Ramos (cell line): ENCODE results near the gene IQCE.

Experiments used
- in situ Hi-C: fragments of 300-500 bp; cut with MboI; formaldehyde crosslinking; loops from one replicate; pipeline ENCODE4 v1.14.3; 2022; ENCODE audit warnings: low sequenced_read_pairs; ENCODE audit not compliant: unreplicated experiment

Gene IQCE

DNA sequence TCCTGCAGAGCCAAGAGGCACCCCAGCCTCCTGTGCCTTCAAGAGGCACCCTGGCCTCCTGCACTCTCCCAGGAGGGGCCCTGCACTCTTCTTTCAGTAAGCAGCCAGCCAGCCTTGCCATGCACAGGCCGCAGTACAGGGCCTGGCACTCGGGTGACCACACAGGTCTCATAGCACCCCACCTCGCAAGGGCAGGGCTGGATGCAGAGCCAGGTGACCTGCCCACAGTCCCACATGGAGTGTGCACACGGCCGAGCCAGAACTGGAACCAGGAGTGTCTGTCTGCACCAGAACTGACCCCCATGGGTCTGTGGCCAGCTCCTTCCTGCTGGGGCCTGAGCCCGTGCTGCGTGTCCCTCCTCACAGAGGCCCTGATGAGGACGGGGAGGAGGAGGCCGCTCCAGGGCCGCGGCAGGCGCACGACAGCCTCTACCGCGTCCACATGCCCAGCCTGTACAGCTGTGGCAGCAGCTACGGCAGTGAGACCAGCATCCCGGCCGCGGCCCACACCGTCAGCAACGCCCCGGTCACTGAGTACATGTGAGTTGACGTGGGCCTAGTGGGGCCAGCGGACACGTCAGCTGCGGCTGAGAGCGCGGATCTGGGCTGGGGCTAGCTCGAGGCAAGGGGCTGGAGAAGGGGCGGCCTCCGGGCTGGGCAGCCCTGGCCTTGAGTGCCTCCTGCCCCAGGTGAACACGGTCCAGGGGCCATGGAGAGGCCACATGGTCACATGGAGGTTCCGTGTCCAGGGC lies 99.3 kb downstream of the IQCE start:
- in situ Hi-C loops: no loop called here

DNA sequence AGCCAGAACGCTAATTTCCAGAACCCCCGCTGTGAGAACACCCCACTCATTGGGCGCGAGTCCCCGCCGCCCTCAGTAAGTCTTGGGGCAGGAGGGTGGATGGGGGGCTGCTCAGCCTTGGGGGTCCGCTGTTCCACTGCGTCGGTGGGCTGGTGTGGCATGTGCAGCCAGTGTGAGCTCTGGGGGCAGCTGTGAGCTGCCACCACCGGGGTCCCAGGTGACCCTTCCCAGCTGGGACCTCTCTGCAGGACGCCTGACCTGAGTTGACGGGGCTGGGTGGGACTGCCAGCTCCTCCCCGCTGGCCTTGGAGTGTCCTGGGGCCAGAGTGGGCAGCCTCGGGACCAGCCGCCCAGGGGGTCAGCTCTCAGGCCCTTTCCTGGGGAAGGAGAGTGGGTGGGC lies 100.2 kb downstream of the IQCE start:
- in situ Hi-C loops: no loop called here

DNA sequence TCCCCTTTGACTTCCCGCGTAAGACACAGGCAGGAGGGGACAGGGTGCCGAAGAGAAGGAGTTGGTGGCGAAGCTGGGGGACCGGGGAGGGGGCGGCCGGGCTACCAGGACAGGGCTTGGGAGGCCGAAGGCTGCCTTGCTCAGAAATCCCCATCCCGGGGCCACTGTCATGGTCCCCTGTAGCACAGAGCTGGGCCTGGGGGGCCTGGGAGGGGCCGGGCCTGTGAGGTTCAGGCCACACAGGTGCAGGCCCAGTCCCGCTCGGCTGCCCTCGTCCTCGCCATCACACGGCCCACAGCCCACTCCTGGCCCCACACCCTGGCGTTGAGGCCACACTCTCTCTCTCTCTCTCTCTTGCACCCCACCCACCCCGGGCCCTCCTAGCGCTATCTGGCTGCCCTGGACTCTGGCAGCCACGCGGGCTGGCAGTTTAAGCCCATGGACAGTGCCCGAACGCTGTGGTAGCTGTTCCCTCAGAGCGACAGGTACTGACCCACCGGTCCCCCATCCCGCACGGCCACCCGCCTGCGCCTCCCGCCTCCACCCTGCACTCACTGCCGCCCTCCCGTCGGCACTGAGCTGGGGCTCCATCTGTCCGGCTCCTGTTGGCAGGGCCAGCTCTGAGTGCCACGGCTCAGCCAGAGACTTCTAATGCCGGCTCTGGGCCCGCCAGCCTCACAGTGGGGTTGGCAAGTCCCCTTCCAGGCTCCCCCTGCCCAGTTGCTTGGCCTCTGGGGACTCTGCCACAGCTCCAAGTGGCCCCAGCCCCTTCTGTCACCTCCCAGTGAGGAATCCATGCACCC lies 101.0 kb downstream of the IQCE start:
- in situ Hi-C loops: no loop called here

DNA sequence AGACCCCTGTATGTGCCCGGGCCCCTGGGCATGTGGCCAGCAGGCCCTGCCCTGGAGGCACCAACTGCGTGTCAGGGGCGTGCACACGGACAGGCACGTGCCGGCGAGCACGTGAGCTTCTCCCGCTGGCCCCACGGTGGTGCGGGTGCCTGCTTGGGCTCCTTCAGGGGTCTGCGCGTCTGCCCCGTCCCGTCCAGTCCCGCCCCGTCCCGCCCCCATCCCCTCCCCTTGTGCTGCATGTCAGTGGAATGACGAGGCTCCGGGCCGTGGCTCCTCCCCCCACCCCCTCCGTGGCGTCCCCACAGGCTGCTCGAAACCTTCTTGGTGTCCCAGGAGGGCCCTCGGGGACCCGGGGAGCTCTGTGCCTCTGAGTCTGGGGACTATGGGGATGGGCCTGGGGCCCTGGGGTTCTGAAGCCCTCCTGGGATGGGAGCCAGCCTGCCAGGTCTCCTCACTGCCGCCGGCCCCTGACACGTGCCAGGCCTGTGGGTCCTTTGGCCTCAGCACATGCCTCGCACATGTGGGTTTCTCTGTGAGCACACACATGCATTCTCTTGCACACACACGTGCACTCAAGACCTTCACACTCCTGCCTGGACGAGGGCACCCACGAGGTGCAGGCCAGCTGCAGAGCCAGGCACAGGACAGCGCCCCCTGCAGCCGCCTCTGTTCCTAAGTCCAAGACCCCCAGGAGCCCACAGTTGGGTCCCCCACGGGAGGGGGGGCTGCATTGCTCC lies 101.7 kb downstream of the IQCE start:
- in situ Hi-C loops: no loop called here

DNA sequence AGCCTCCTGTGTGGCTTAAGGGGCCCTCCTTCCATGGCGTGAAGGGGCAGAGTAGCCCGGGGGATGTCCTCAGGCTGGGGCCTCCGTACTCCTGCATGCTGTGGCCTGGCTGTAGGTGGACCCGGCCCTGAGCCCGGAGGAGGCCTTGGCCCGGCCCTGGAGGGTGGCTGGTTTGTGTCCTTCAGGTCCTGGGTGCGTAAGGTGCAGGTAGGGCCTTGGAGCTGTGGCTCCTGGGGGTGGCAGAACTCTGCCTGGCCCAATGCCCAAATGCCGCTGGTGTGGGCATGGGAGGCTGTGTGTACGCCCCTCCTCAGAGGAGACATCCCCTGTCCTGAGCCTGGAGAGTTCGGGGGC lies 102.3 kb downstream of the IQCE start:
- in situ Hi-C loops: no loop called here

DNA sequence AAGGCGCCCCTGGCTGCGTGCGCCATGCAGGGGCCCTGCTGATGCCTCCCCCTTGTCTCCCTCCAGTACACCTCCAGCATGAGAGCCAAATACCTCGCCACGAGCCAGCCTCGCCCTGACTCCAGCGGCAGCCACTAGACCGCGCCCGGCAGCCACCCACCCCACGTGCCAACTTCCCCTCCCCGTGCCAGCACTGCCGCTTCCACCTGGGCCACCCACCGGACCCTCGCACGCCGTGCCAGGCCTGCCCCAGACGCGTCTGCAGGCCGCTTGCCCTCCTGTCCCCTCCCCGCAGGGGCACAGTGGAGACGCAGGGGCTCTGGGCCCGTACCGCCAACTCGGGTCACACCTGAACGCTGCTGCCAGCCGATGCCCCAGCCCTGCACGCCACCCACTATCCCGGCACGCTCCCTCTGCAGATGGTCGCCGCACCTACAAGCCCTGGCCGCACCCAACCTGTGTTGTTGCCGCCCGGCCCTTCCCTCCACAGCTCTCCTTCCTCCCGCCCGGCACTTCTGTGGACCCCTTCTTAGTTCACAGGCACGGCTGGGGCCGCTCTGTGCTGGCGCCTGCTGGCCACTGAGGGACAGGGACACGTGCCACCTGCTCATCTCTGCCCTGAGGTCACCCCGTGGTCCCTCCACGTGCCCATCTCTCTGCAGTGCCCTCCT lies 103.0 kb downstream of the IQCE start:
- in situ Hi-C loops: no loop called here

DNA sequence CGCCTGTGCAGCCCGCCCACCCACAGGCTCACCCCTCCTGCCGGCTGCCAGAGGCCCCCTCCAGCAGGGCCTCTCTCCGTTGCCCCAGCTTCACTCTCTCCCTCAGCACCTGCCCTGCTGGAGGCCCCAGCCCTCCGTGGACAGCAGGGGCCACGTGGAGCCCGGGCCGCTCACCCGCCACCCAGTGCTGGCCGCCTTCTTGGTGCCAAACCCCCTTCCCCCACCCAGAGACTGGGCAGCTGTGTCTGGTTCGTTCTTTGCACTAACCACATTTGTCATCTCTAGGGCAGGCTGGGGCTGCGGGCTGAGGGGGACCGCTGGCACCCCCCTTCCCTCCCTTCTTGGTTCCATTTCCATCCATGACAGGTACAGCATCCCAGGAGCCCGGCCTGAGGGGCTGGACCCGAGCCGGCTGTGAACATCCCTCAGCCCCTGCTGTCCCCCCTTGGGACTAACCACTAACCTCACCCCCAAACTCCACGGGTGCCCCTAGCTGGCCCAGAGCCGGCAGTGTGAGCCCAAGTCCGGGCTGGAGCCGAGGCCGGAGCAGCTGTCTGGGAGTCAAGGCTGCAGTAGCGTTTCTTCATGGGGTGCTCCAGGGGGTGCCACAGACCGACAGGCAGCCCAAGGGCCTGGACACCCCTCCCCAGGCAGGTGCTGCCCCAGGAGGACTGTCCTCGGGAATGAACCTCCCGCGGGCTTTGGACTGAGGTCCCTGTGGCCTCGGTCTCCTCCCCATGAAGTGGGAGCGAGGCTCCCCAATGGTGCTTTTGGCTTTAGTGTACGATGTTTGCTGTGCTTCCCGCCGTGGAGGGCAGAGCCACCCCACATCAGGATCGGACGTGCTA lies 103.7 kb downstream of the IQCE start:
- in situ Hi-C loops: no loop called here

DNA sequence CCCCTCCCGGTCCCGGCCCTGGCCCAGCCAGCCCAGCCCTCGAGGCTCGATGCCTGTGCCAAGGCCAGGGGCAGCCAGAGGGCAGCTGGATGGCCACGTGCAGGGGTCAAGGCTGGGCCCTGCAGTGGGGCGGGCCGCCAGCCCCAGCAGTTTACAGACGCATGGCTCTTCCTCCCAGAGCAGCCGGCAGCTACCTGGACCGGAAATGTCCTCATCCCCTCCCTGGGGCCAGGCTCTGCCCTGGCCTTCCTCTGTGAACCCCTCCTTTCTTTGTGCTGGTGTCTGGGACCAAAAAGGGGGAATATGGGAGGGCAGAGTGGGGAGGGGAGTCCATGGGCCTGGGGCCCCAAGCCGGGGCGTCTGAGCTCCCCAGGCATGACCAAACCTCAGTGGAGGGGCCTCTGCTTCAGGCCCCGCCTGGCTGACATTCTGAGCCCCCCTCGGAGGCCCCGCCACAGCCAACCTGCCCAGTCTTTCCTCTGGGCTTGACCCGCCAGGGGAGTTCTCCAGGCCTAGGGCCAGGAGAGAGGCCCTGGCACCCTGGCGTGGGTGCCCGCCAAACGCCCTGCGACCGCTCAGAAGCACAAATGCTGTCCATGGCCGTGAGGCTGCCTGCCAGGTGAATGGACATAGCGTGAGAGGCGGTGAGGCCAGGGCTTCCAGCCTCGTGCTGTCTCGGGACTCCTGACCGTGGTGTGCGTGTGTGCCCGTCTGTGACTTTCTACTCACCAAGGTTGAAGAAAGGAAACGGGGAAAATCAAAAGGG lies 104.5 kb downstream of the IQCE start:
- in situ Hi-C loops: no loop called here

DNA sequence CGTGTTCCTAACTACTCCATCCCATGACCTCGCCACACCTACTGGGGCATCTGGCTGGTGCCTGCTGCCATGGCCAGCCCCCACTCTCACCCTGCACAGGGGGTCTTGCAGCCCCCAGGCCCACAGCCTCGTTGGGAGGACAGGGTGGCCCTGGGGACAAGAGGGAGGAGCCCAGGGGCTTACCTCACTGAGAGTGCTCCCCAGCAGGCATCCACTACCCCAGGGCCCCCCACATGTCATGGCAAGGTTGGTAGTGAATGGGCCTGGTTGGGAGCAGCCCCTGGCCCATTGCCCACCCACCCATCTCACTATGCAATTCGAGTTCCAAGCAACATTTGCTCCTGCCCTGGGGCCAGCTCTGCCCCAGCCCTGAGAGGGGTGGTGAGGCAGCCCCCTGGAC lies 105.2 kb downstream of the IQCE start:
- in situ Hi-C loops: no loop called here
